Muscle layer of duodenum (tissue), 2 donors: ENCODE data around the gene RASGRF1.

ENCODE experiments used
- H3K27ac ChIP-seq: one replicate; pipeline ENCODE4 v1.7.0; 2013; ENCODE audit warnings: mild to moderate bottlenecking, low read length
- H3K27me3 ChIP-seq: one replicate; pipeline ENCODE4 v1.7.0; 2013; ENCODE audit warnings: low read depth, mild to moderate bottlenecking, control low read depth, low read length
- H3K36me3 ChIP-seq, 2 donors: one replicate each; pipeline ENCODE4 v1.7.0; 2013; ENCODE audit warnings: low read length in 2 of 2, control low read depth in 1 of 2, mild to moderate bottlenecking in 1 of 2; ENCODE audit not compliant: insufficient read depth in 2 of 2, control insufficient read depth in 1 of 2
- H3K4me1 ChIP-seq, 2 donors: one replicate each; pipeline ENCODE4 v1.7.0; 2013; ENCODE audit warnings: low read length in 2 of 2, mild to moderate bottlenecking in 2 of 2, control low read depth in 1 of 2, moderate library complexity in 1 of 2; ENCODE audit not compliant: insufficient read depth in 2 of 2, control insufficient read depth in 1 of 2
- H3K4me3 ChIP-seq, 2 donors: one replicate each; pipeline ENCODE4 v1.7.0; 2013; ENCODE audit warnings: low read length in 2 of 2, low read depth in 1 of 2, mild to moderate bottlenecking in 1 of 2
- H3K9me3 ChIP-seq, 2 donors: one replicate each; pipeline ENCODE4 v1.7.0; 2013; ENCODE audit warnings: low read length in 2 of 2, control low read depth in 1 of 2, mild to moderate bottlenecking in 1 of 2; ENCODE audit not compliant: control insufficient read depth in 1 of 2
- donor health status: healthy.

The RASGRF1 gene

GRCh38 chr15:79017953-79018352 is 72.6 kb downstream of the RASGRF1 start:
- Histone ChIP-seq H3K9me3 (no peaks in the 10 kb centered on the region), H3K4me1 (no peaks in the 10 kb centered on the region), H3K27me3 (no peaks in the 10 kb centered on the region), H3K27ac (no peak overlapping the region), H3K36me3 (no peaks in the 10 kb centered on the region), H3K4me3 (no peak overlapping the region)

GRCh38 chr15:79016527-79017170 is 73.9 kb downstream of the RASGRF1 start:
- Histone ChIP-seq H3K4me3 (no peak overlapping the region), H3K27ac (no peak overlapping the region), H3K36me3 (no peaks in the 10 kb centered on the region), H3K9me3 (no peaks in the 10 kb centered on the region), H3K4me1 (no peaks in the 10 kb centered on the region), H3K27me3 (no peaks in the 10 kb centered on the region)

- Histone ChIP-seq H3K4me1 (no peaks in the 10 kb centered on the region), H3K27ac (no peak overlapping the region), H3K27me3 (no peaks in the 10 kb centered on the region), H3K36me3 (no peaks in the 10 kb centered on the region), H3K9me3 (no peaks in the 10 kb centered on the region), H3K4me3 (no peak overlapping the region)
These were observed 75.2 kb downstream of the RASGRF1 start for GRCh38 chr15:79015416-79015815.

- no peak overlapping the region for H3K27ac ChIP-seq
- no peaks in the 10 kb centered on the region for H3K36me3 ChIP-seq
- H3K27me3 ChIP-seq = no peaks in the 10 kb centered on the region
These were observed 80.3 kb downstream of the RASGRF1 start for GRCh38 chr15:79010278-79010677.

GRCh38 chr15:79009379-79009778 is 81.2 kb downstream of the RASGRF1 start:
- no peaks in the 10 kb centered on the region for H3K36me3 ChIP-seq
- no peaks in the 10 kb centered on the region for H3K9me3 ChIP-seq
- no peaks in the 10 kb centered on the region for H3K27me3 ChIP-seq
- no peak overlapping the region for H3K4me3 ChIP-seq
- H3K27ac ChIP-seq = no peak overlapping the region
- no peaks in the 10 kb centered on the region for H3K4me1 ChIP-seq

More at GRCh38 chr15:79010278-79010677, 80.3 kb downstream of the RASGRF1 start:
- no peak overlapping the region for H3K4me3 ChIP-seq
- H3K9me3 ChIP-seq = no peaks in the 10 kb centered on the region
- H3K4me1 ChIP-seq = no peaks in the 10 kb centered on the region

- Histone ChIP-seq H3K36me3 (no peaks in the 10 kb centered on the region), H3K4me1 (no peaks in the 10 kb centered on the region), H3K27me3 (no peaks in the 10 kb centered on the region), H3K27ac (no peak overlapping the region), H3K9me3 (no peaks in the 10 kb centered on the region), H3K4me3 (no peak overlapping the region)
These were observed 81.9 kb downstream of the RASGRF1 start for GRCh38 chr15:79008659-79009058.

- Histone ChIP-seq H3K27ac (no peak overlapping the region), H3K36me3 (no peaks in the 10 kb centered on the region), H3K9me3 (no peaks in the 10 kb centered on the region), H3K4me3 (no peak overlapping the region), H3K4me1 (no peaks in the 10 kb centered on the region), H3K27me3 (no peaks in the 10 kb centered on the region)
These were observed 83.5 kb downstream of the RASGRF1 start for GRCh38 chr15:79007066-79007465.

GRCh38 chr15:79006071-79006470 is 84.5 kb downstream of the RASGRF1 start:
- no peaks in the 10 kb centered on the region for H3K36me3 ChIP-seq
- no peaks in the 10 kb centered on the region for H3K4me1 ChIP-seq
- no peak overlapping the region for H3K27ac ChIP-seq
- no peaks in the 10 kb centered on the region for H3K27me3 ChIP-seq
- H3K4me3 ChIP-seq = no peak overlapping the region
- no peaks in the 10 kb centered on the region for H3K9me3 ChIP-seq

GRCh38 chr15:79004336-79004735 is 86.2 kb downstream of the RASGRF1 start:
- no peaks in the 10 kb centered on the region for H3K9me3 ChIP-seq
- no peaks in the 10 kb centered on the region for H3K36me3 ChIP-seq
- H3K27me3 ChIP-seq = no peaks in the 10 kb centered on the region
- no peaks in the 10 kb centered on the region for H3K4me1 ChIP-seq
- no peak overlapping the region for H3K27ac ChIP-seq
- H3K4me3 ChIP-seq = no peak overlapping the region

GRCh38 chr15:79003896-79004295 is 86.7 kb downstream of the RASGRF1 start:
- no peak overlapping the region for H3K27ac ChIP-seq
- H3K4me1 ChIP-seq = no peaks in the 10 kb centered on the region
- H3K36me3 ChIP-seq = no peaks in the 10 kb centered on the region
- H3K4me3 ChIP-seq = no peak overlapping the region
- no peaks in the 10 kb centered on the region for H3K27me3 ChIP-seq
- H3K9me3 ChIP-seq = no peaks in the 10 kb centered on the region

GRCh38 chr15:79003301-79003700 is 87.3 kb downstream of the RASGRF1 start:
- Histone ChIP-seq H3K27ac (no peak overlapping the region), H3K4me3 (no peak overlapping the region), H3K36me3 (no peaks in the 10 kb centered on the region), H3K4me1 (no peaks in the 10 kb centered on the region), H3K9me3 (no peaks in the 10 kb centered on the region), H3K27me3 (no peaks in the 10 kb centered on the region)

- Histone ChIP-seq H3K27ac (no peak overlapping the region), H3K36me3 (no peaks in the 10 kb centered on the region), H3K27me3 (no peaks in the 10 kb centered on the region), H3K4me1 (no peaks in the 10 kb centered on the region), H3K4me3 (no peak overlapping the region), H3K9me3 (no peaks in the 10 kb centered on the region)
These were observed 88.0 kb downstream of the RASGRF1 start for GRCh38 chr15:79002581-79002980.
